NB4 (cell line): Measurements from ENCODE around the gene MEGF8.

Source experiments
- DNase-seq: peaks from one replicate; pipeline ENCODE4 v3.0.0; 2010; ENCODE audit warnings: low read depth
- H3K4me3 ChIP-seq: one replicate; pipeline ENCODE4 v1.5.1; 2011; ENCODE audit warnings: mild to moderate bottlenecking, low read depth, low read length, moderate library complexity
- MYC ChIP-seq: IDR thresholded peaks from 2 replicates; pipeline ENCODE4 v1.6.1; 2011; ENCODE audit warnings: low read depth, low read length
- POLR2A ChIP-seq: IDR thresholded peaks from 2 replicates; pipeline ENCODE4 v1.6.1; 2011; ENCODE audit warnings: mild to moderate bottlenecking; ENCODE audit not compliant: insufficient read length; ENCODE audit errors: extremely low read depth
- TF ChIP-seq, protein P1 (sequence below): IDR thresholded peaks from 2 replicates; pipeline ENCODE4 v1.6.1; 2011; ENCODE audit warnings: low read depth, low read length
- TF ChIP-seq, protein P2 (sequence below): IDR thresholded peaks from one replicate; pipeline ENCODE4 v1.5.1; 2012; ENCODE audit warnings: low read depth, low read length

The MEGF8 gene

DNA sequence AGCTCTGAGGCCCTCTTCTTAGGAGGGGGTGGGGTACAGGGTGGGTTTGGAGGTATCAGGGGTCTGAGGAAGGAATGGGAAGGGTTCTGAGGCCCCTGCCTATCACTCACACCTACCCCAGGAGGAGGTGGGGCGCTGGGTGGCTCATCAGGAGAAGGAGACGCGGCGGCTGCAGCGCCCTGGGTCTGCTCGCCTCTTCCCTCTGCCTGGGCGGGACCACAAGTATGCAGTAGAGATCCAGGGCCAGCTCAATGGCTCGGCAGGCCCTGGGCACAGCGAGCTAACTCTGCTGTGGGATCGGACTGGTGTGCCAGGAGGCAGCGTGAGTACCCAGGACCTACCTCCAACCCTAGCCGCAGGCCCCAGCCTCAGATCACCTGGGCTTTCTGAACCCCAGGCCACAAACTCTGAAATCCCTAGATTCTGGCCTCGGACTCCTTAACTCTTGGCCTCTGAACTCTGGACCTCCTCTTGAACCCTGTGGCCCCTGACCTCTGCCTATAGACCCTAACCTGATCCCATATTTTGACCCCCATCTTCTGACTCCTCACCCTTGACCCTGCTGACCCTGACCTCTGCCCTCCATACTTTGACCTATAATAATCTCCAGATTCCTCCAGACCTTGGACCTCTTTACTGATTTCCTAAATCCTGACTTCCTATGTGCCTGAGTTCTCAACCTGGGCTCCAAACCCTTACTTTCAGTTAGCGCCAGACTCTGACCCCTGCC lies 24.1 kb downstream of the MEGF8 start:
- no peak overlapping the region for H3K4me3 ChIP-seq
- no peak for DNase-seq
- TF ChIP-seq, protein P1, sequence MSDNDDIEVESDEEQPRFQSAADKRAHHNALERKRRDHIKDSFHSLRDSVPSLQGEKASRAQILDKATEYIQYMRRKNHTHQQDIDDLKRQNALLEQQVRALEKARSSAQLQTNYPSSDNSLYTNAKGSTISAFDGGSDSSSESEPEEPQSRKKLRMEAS: no peak
- TF ChIP-seq, protein P2, sequence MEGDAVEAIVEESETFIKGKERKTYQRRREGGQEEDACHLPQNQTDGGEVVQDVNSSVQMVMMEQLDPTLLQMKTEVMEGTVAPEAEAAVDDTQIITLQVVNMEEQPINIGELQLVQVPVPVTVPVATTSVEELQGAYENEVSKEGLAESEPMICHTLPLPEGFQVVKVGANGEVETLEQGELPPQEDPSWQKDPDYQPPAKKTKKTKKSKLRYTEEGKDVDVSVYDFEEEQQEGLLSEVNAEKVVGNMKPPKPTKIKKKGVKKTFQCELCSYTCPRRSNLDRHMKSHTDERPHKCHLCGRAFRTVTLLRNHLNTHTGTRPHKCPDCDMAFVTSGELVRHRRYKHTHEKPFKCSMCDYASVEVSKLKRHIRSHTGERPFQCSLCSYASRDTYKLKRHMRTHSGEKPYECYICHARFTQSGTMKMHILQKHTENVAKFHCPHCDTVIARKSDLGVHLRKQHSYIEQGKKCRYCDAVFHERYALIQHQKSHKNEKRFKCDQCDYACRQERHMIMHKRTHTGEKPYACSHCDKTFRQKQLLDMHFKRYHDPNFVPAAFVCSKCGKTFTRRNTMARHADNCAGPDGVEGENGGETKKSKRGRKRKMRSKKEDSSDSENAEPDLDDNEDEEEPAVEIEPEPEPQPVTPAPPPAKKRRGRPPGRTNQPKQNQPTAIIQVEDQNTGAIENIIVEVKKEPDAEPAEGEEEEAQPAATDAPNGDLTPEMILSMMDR: no peak
- TF ChIP-seq MYC: no peak
- no peak for TF ChIP-seq POLR2A

DNA sequence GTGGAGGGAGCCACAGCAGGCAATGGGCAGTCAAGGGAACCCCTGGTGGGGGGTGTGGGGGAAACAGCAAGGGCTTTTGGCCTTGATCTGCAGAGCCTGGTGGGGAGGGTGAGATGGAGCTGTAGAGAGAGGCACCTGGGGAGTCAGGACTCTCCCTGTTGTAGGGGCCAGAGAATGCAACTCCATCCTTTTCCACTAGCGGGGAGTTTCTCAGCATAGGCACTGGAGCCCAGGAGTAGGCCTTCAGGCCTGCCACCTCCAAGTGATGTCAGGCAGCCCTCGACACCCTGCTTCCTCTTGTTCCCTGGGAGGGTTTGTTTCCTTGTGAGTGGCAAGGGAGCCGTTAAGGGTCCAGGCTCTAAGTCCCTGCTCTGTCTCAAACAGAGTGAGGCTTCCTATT lies 25.0 kb downstream of the MEGF8 start:
- TF ChIP-seq, protein P1: no peak
- TF ChIP-seq MYC (no peak), POLR2A (no peak)
- TF ChIP-seq, protein P2: no peak
- DNase-seq: no peak

DNA sequence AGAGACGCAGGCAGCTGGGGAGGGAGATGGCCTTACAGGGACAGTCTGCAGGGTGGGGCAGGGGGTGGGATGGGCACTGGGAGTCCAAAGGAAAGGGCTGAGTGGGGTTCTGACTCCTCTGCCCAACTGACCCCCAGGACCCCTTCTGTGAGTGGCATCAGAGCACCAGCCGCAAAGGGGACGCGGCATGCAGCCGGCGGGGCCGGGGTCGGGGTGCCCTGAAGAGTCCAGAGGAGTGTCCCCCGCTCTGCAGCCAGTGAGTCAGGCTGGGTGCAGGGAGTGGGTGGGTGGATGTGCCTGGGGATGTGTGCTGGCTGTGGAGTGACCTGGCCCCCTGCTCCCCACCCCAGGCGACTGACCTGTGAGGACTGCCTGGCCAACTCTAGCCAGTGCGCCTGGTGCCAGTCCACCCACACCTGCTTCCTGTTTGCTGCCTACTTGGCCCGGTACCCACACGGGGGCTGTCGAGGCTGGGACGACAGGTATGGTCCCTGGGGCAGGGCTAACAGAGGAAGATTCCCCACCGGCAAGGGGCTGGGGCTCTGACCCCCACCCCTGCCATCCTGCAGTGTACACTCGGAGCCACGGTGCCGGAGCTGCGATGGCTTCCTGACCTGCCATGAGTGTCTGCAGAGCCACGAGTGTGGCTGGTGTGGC lies 25.8 kb downstream of the MEGF8 start:
- no peak for DNase-seq
- TF ChIP-seq, protein P2: no peak
- TF ChIP-seq MYC (no peak), POLR2A (no peak)
- TF ChIP-seq, protein P1: no peak
- H3K4me3 ChIP-seq: no peak overlapping the region

More for the DNA sequence above, 25.0 kb downstream of the MEGF8 start:
- no peak overlapping the region for H3K4me3 ChIP-seq

DNA sequence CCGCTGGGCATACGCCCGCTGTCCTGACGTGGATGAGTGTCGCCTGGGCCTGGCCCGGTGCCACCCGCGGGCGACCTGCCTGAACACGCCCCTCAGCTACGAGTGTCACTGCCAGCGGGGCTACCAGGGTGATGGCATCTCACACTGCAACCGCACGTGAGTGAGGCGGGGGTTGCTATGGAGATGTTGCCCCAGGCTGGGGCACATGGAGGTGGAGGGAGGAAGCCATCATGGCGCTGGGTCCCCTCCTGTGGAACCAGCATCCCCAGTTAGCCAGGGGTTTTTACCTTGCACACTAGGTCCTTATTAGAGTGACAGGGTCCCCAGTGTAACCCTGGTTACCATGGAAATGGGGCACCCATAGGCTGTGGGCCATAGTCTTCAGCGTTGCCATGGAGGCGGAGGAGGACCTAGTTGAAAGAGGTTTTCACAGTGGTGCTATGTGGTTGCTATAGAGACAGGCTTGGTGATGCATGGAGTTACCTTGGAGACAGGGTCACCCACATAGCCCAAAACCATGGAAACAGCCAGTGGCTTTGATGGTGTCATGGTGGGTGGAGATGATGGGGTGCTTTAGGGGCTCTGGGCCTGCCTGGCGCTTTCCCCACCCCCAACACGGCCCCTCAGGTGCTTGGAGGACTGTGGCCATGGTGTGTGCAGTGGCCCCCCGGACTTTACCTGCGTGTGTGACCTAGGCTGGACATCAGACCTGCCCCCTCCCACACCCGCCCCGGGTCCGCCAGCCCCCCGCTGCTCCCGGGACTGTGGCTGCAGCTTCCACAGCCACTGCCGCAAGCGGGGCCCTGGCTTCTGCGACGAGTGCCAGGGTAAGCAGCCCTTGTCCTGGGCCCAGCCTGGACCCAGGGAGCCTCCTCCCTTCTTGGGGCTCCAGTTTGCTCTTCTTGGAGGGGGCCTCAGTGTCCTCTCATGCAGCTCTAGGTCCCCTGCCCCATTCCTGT lies 27.1 kb downstream of the MEGF8 start:
- TF ChIP-seq, protein P1: no peak
- TF ChIP-seq MYC (no peak), POLR2A (no peak)
- TF ChIP-seq, protein P2: no peak
- no peak overlapping the region for H3K4me3 ChIP-seq
- no peak for DNase-seq

DNA sequence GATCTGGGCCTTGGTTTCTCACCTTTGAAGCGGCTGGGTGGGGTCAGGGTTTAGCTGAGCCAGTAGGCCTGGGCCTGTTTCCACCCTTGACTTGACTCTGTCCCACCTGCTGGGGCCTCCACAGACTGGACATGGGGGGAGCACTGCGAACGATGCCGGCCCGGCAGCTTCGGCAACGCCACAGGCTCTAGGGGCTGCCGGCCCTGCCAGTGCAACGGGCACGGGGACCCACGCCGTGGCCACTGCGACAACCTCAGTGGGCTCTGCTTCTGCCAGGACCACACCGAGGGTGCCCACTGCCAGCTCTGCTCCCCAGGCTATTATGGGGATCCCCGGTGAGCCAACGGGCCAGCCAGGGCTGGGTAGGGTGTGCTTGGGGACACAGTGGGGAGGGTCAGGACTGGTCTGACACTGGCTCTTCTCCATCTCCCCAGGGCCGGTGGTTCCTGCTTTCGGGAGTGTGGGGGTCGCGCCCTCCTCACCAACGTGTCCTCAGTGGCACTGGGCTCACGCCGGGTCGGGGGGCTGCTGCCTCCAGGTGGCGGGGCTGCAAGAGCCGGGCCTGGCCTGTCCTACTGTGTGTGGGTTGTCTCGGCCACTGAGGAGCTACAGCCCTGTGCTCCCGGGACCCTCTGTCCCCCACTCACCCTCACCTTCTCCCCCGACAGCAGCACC lies 28.0 kb downstream of the MEGF8 start:
- no peak for TF ChIP-seq MYC
- TF ChIP-seq, protein P1: no peak
- TF ChIP-seq, protein P2: no peak
- H3K4me3 ChIP-seq: no peak overlapping the region
- DNase-seq: no peak
